ENCODE data around the gene CENPF. TPM values are rescaled to one million over a fixed set of nuclear protein-coding genes. Genes with fewer than 3 reads are reported as not detected.

CENPF gene
- total and polyA plus RNA-seq, 9 of the 15 experiments (the other 6 are each of a cell fraction or from before 2014, with no cell fraction given): 50.6 to 180 (median 98.3) TPM

GRCh38 chr1:214568328-214568727, 34.7 kb upstream of the CENPF start (continued):
- TF ChIP-seq ZNF124 (CRISPR knock-in tag; IDR thresholded peaks at IDR 0.05): no peak
- no peak for TF ChIP-seq USF2 (CRISPR knock-in tag; IDR thresholded peaks at IDR 0.05)
- TF ChIP-seq DEAF1 (CRISPR knock-in tag; IDR thresholded peaks at IDR 0.05): no peak
- no peak for TF ChIP-seq KLF6 (CRISPR knock-in tag; IDR thresholded peaks at IDR 0.05; ENCODE audit: borderline replicate concordance)
- TF ChIP-seq ZNF431 (CRISPR knock-in tag; IDR thresholded peaks at IDR 0.05): no peak
- TF ChIP-seq ZNF24 (IDR thresholded peaks at IDR 0.05): no peak
- no peak for TF ChIP-seq ATF7 (IDR thresholded peaks at IDR 0.05)
- no peak for TF ChIP-seq BRD9 (IDR thresholded peaks at IDR 0.05; ENCODE audit: low read depth, partially characterized antibody)
- TF ChIP-seq NR3C1 (CRISPR knock-in tag; IDR thresholded peaks at IDR 0.05): no peak
- TF ChIP-seq NUFIP1 (IDR thresholded peaks at IDR 0.05; ENCODE audit: partially characterized antibody): no peak
- TF ChIP-seq HINFP (tag; conservative IDR thresholded peaks at IDR 0.05; ENCODE audit: low read depth): no peak
- TF ChIP-seq HBP1 (CRISPR knock-in tag; IDR thresholded peaks at IDR 0.05): no peak
- TF ChIP-seq NFRKB (IDR thresholded peaks at IDR 0.05; ENCODE audit: low read depth): no peak
